ENCODE results near the gene CXCR6. TPM values are rescaled to one million over a fixed set of nuclear protein-coding genes. Genes with fewer than 3 reads are reported as not detected.

Gene CXCR6
- not detected in 5 replicates for total RNA-seq (2022; extraction: Qiagen RNA extraction)

GRCh38 chr3:45943207-45943846 is at the start of gene CXCR6:
CXCR6 (plus strand) TSS chr3:45943464; CDS start chr3:45946482, 3,018 bp downstream.

GRCh38 chr3:45995236-45996192 is 52.2 kb downstream of the CXCR6 start, which contains the start of gene FYCO1:
FYCO1 (minus strand) TSS chr3:45995824; CDS start chr3:45984910, 10,914 bp downstream.

Other genes starting within 250 kb of the CXCR6 start
- 0.01 to 0.05 TPM (median 0.03 TPM) in 4 of 5 replicates, not detected in the other for gene SLC6A20, start 146.9 kb upstream of the CXCR6 start, total RNA-seq (2022; extraction: Qiagen RNA extraction)
- gene LZTFL1, start 101.3 kb upstream of the CXCR6 start, total RNA-seq (2022; extraction: Qiagen RNA extraction): 14.6 to 18.3 TPM (median 16.2 TPM) in 5 replicates
- gene CCR9, start 56.9 kb upstream of the CXCR6 start, total RNA-seq (2022; extraction: Qiagen RNA extraction): 0.03 TPM in 1 of 5 replicates, not detected in the others
- gene FYCO1, start 52.4 kb downstream of the CXCR6 start, total RNA-seq (2022; extraction: Qiagen RNA extraction): 4.5 to 6.8 TPM (median 4.7 TPM) in 5 replicates
- not detected in 5 replicates for gene XCR1, start 84.0 kb downstream of the CXCR6 start, total RNA-seq (2022; extraction: Qiagen RNA extraction)

All from A549 treated with Hydrocortisone at 1 μM for 4 hours (cell line).